Stimulated activated effector memory CD8-positive, alpha-beta T cell treated with anti-CD3 and anti-CD28 coated beads, Interleukin-12 subunit alpha, Interleukin-12 subunit beta, amount 100 ng/mL, for 72 hours (primary cell): ENCODE data around the gene PLEKHF1.
A peak's percentile ranks its signal among the peaks of the same experiment; 100 is the strongest.

Experiments
- ATAC-seq: fragments of 150-1000 bp; cut with Tn5 transposase; 2 replicates; pipeline ENCODE4 v1.10.0; 2021
- DNase-seq, 2 donors: peaks; one replicate each; pipeline ENCODE4 v3.0.0; 2021 to 2022; ENCODE audit warnings: low spot score in 2 of 2
- H3K27ac Mint-ChIP-seq: one replicate; pipeline ENCODE4 v1.8.0; 2022; ENCODE audit warnings: mild to moderate bottlenecking, mixed read lengths
- H3K36me3 Mint-ChIP-seq: one replicate; pipeline ENCODE4 v1.8.0; 2022; ENCODE audit warnings: mild to moderate bottlenecking, mixed read lengths
- H3K4me1 Mint-ChIP-seq: one replicate; pipeline ENCODE4 v1.8.0; 2022; ENCODE audit warnings: mixed read lengths
- H3K4me3 Mint-ChIP-seq: one replicate; pipeline ENCODE4 v1.8.0; 2022; ENCODE audit warnings: mild to moderate bottlenecking, mixed read lengths
- H3K9me3 Mint-ChIP-seq: one replicate; pipeline ENCODE4 v1.8.0; 2022; ENCODE audit warnings: mixed read lengths

The PLEKHF1 gene

GRCh38 chr19:29628661-29629385 is 36.4 kb upstream of the PLEKHF1 start:
- H3K27ac Mint-ChIP-seq: no peak overlapping the region
- peaks cover 14% of the 10 kb centered on the region for H3K4me1 Mint-ChIP-seq
- ATAC-seq (no peak), DNase-seq (no peak)
- H3K9me3 Mint-ChIP-seq: no peaks in the 10 kb centered on the region
- H3K4me3 Mint-ChIP-seq: no peak overlapping the region
- H3K36me3 Mint-ChIP-seq: no peaks in the 10 kb centered on the region

- Mint-ChIP-seq H3K27ac (no peak overlapping the region), H3K36me3 (no peaks in the 10 kb centered on the region), H3K4me1 (peaks cover 5% of the 10 kb centered on the region), H3K4me3 (no peak overlapping the region), H3K9me3 (no peaks in the 10 kb centered on the region)
- ATAC-seq: no peak
- DNase-seq: no peak
These were observed 35.3 kb upstream of the PLEKHF1 start for GRCh38 chr19:29629836-29630534.

- DNase-seq: no peak
- Mint-ChIP-seq H3K4me1 (no peaks in the 10 kb centered on the region), H3K4me3 (no peak overlapping the region), H3K36me3 (no peaks in the 10 kb centered on the region), H3K9me3 (no peaks in the 10 kb centered on the region), H3K27ac (no peak overlapping the region)
- ATAC-seq: no peak
These were observed 34.6 kb upstream of the PLEKHF1 start for GRCh38 chr19:29630655-29631054.

- Mint-ChIP-seq H3K9me3 (no peaks in the 10 kb centered on the region), H3K4me3 (no peak overlapping the region), H3K27ac (no peak overlapping the region), H3K36me3 (no peaks in the 10 kb centered on the region), H3K4me1 (no peaks in the 10 kb centered on the region)
- no peak for DNase-seq
- ATAC-seq: no peak
These were observed 33.8 kb upstream of the PLEKHF1 start for GRCh38 chr19:29631450-29631849.

DNA sequence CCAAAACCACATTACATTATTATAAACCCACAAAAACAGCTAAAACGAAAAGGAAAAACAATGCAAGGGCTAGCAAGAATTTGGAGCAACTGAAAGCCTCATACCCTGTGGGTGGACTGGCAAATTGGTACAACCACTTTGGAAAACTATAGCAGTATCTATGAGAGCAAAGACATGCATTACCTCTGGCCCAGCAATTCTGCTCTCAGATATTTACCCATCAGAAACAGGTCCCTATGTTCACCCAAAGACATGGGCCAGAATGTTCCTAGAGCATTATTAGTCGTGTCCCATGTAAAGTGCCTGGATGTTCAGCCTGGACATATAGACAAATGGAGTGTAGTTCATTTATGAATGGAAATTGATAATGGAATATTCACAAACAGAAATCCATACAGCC is 31.3 kb upstream of the PLEKHF1 start:
- no peak overlapping the region for H3K27ac Mint-ChIP-seq
- H3K4me3 Mint-ChIP-seq: no peak overlapping the region
- DNase-seq: no peak
- H3K36me3 Mint-ChIP-seq: peaks cover 6% of the 10 kb centered on the region
- H3K4me1 Mint-ChIP-seq: no peaks in the 10 kb centered on the region
- no peak for ATAC-seq
- H3K9me3 Mint-ChIP-seq: no peaks in the 10 kb centered on the region

- H3K4me3 Mint-ChIP-seq: no peak overlapping the region
- no peak overlapping the region for H3K27ac Mint-ChIP-seq
- H3K4me1 Mint-ChIP-seq: no peaks in the 10 kb centered on the region
- H3K36me3 Mint-ChIP-seq: peaks cover 6% of the 10 kb centered on the region
- ATAC-seq (no peak), DNase-seq (no peak)
- no peaks in the 10 kb centered on the region for H3K9me3 Mint-ChIP-seq
These were observed 30.7 kb upstream of the PLEKHF1 start for GRCh38 chr19:29634423-29635130.

GRCh38 chr19:29635963-29636362 is 29.3 kb upstream of the PLEKHF1 start:
- Mint-ChIP-seq H3K9me3 (no peaks in the 10 kb centered on the region), H3K4me1 (no peaks in the 10 kb centered on the region), H3K27ac (no peak overlapping the region), H3K4me3 (no peak overlapping the region), H3K36me3 (peaks cover 6% of the 10 kb centered on the region)
- ATAC-seq: no peak
- no peak for DNase-seq

- Mint-ChIP-seq H3K36me3 (peaks cover 6% of the 10 kb centered on the region), H3K9me3 (no peaks in the 10 kb centered on the region), H3K4me1 (no peaks in the 10 kb centered on the region), H3K27ac (no peak overlapping the region), H3K4me3 (no peak overlapping the region)
- ATAC-seq: no peak
- no peak for DNase-seq
These were observed 28.5 kb upstream of the PLEKHF1 start for GRCh38 chr19:29636553-29637360.

GRCh38 chr19:29639086-29639485 is 26.2 kb upstream of the PLEKHF1 start:
- ATAC-seq (no peak), DNase-seq (no peak)
- Mint-ChIP-seq H3K36me3 (peaks cover 6% of the 10 kb centered on the region), H3K27ac (no peak overlapping the region), H3K4me3 (no peak overlapping the region), H3K4me1 (no peaks in the 10 kb centered on the region), H3K9me3 (no peaks in the 10 kb centered on the region)

GRCh38 chr19:29640231-29640630 is 25.0 kb upstream of the PLEKHF1 start:
- no peak for ATAC-seq
- peaks cover 6% of the 10 kb centered on the region for H3K36me3 Mint-ChIP-seq
- no peaks in the 10 kb centered on the region for H3K9me3 Mint-ChIP-seq

DNA sequence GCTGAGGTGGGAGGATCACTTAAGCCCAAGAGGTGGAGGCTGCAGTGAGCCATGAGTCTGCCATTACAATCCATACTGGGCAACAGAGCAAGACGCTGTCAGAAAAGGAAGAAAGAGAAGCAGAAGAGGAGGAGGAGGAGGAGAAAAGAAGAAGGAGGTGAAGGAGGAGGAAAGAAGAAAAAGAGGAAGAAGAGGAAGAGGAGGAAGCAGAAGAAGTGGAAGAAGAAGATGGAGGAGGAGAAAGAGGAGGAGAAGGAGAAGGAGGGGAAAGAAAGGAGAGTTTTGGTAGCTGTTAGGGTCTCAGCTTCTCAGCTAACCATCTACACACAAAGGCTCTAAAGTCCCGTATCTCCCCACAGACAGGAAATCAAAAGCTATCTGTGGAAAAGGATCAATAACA is 23.7 kb upstream of the PLEKHF1 start:
- peaks cover 6% of the 10 kb centered on the region for H3K36me3 Mint-ChIP-seq
- no peak overlapping the region for H3K27ac Mint-ChIP-seq
- H3K4me1 Mint-ChIP-seq: peaks cover 21% of the 10 kb centered on the region
- DNase-seq (no peak), ATAC-seq (no peak)
- no peak overlapping the region for H3K4me3 Mint-ChIP-seq
- no peaks in the 10 kb centered on the region for H3K9me3 Mint-ChIP-seq

More at GRCh38 chr19:29640231-29640630, 25.0 kb upstream of the PLEKHF1 start:
- Mint-ChIP-seq H3K4me1 (peaks cover 7% of the 10 kb centered on the region), H3K27ac (no peak overlapping the region), H3K4me3 (no peak overlapping the region)
- no peak for DNase-seq

- Mint-ChIP-seq H3K4me1 (peaks cover 21% of the 10 kb centered on the region), H3K36me3 (peaks cover under 1% of the 10 kb centered on the region), H3K27ac (no peak overlapping the region), H3K9me3 (no peaks in the 10 kb centered on the region), H3K4me3 (no peak overlapping the region)
- no peak for DNase-seq
- no peak for ATAC-seq
These were observed 21.8 kb upstream of the PLEKHF1 start for GRCh38 chr19:29643361-29643935.

DNA sequence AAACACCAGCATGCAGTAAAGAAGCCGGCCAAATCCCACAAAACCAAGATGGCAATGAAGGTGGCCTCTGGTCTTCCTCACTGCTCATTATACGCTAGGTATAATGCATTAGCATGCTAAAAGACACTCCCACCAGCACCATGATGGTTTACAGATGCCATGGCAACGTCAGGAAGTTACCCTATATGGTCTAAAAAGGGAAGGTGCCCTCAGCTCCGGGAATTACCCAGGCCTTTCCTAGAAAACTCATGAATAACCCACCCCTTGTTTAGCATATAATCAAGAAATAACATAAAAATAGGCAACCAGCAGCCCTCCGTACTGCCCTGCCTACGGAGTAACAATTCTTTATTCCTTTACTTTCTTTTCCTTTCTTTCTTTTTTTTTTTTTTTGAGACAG is 21.1 kb upstream of the PLEKHF1 start:
- Mint-ChIP-seq H3K4me1 (peaks cover 21% of the 10 kb centered on the region), H3K27ac (no peak overlapping the region), H3K9me3 (no peaks in the 10 kb centered on the region), H3K4me3 (no peak overlapping the region), H3K36me3 (no peaks in the 10 kb centered on the region)
- DNase-seq: no peak
- ATAC-seq: no peak

DNA sequence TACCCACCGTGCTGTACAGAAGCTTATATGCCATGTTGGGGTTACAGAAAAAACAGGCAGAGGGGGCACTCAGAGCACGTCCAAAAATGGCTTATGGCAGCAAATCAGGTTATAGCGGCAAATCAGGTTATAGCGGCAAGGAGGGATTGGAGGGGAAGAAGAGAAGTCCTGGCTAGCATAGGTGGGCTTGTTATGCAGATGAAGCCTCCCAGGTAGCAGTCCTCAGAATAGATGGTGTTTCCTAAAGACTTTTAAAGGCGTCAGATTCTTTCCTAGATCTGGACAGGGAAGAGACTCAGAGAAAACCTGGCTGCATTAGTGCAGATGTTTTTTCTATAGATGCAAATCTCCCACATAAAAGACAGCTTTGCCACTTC is 19.8 kb upstream of the PLEKHF1 start:
- DNase-seq (no peak), ATAC-seq (no peak)
- no peaks in the 10 kb centered on the region for H3K36me3 Mint-ChIP-seq
- H3K4me1 Mint-ChIP-seq: peaks cover 21% of the 10 kb centered on the region
- H3K9me3 Mint-ChIP-seq: no peaks in the 10 kb centered on the region
- peak overlapping the region; percentile 41 for H3K4me3 Mint-ChIP-seq
- peak overlapping the region; percentile 52 for H3K27ac Mint-ChIP-seq

- peak overlapping the region; percentile 41 for H3K4me3 Mint-ChIP-seq
These were observed 19.4 kb upstream of the PLEKHF1 start for GRCh38 chr19:29645911-29646310.

More at GRCh38 chr19:29645911-29646310, 19.4 kb upstream of the PLEKHF1 start:
- H3K36me3 Mint-ChIP-seq: no peaks in the 10 kb centered on the region
- H3K4me1 Mint-ChIP-seq: peaks cover 21% of the 10 kb centered on the region
- peak; percentile 45 for ATAC-seq
- no peaks in the 10 kb centered on the region for H3K9me3 Mint-ChIP-seq
- DNase-seq: no peak
- H3K27ac Mint-ChIP-seq: peak overlapping the region; percentile 52
